Urinary bladder (tissue), 4 donors: ENCODE measurements around the gene MAP3K4. TPM values are rescaled to one million over a fixed set of nuclear protein-coding genes. Genes with fewer than 3 reads are reported as not detected.

Experiments used
- DNase-seq: peaks from one replicate; pipeline ENCODE4 v3.0.0-alpha.2; 2015; ENCODE audit errors: extremely low spot score
- H3K27ac ChIP-seq: one replicate; pipeline ENCODE4 v1.5.1; 2013; ENCODE audit warnings: low read depth, mild to moderate bottlenecking, moderate library complexity
- H3K36me3 ChIP-seq: one replicate; pipeline ENCODE4 v1.6.1; 2013; ENCODE audit warnings: mild to moderate bottlenecking, moderate library complexity; ENCODE audit not compliant: insufficient read depth
- H3K4me1 ChIP-seq: one replicate; pipeline ENCODE4 v1.6.1; 2013; ENCODE audit warnings: mild to moderate bottlenecking, moderate library complexity; ENCODE audit not compliant: insufficient read depth
- H3K4me3 ChIP-seq: one replicate; pipeline ENCODE4 v1.5.1; 2013; ENCODE audit warnings: low read depth, low read length
- WGBS: extraction: QIAGEN DNeasy Blood & Tissue Kit; methylation state at CpG from one replicate; pipeline ENCODE4 v1.1.7; 2013; 5-methylcytosine and 5-hydroxymethylcytosine counted together
- polyA plus RNA-seq: library from polyadenylated mRNA; stranded (reverse); fragments of 200-250 nt; gene quantifications from one replicate; pipeline ENCODE4 v1.2.3, GENCODE V29; 2013
- total RNA-seq: library from RNA; depleted of rRNA; stranded (reverse); fragments of >200 nt; gene quantifications from one replicate; pipeline ENCODE4 v1.2.3, GENCODE V29; 2014
- donor health status: healthy with polysubstance abuse.
- donor health status: healthy.

Gene MAP3K4
- total and polyA plus RNA-seq, 2 donors: 12.3 to 74.4 TPM

GRCh38 chr6:161128230-161128629 lies 136.7 kb downstream of the MAP3K4 start:
- Histone ChIP-seq H3K4me3 (no peak overlapping the region), H3K4me1 (no peaks in the 10 kb centered on the region), H3K27ac (no peak overlapping the region), H3K36me3 (no peaks in the 10 kb centered on the region)
- WGBS: 91% methylated on average over 2 of the region's 2 CpGs
- DNase-seq: no peak

GRCh38 chr6:161128680-161129196 lies 137.2 kb downstream of the MAP3K4 start:
- H3K4me1 ChIP-seq: no peaks in the 10 kb centered on the region
- no peaks in the 10 kb centered on the region for H3K36me3 ChIP-seq
- no peak overlapping the region for H3K27ac ChIP-seq
- H3K4me3 ChIP-seq: no peak overlapping the region
- WGBS: 93% methylated on average over 12 of the region's 12 CpGs
- no peak for DNase-seq

- DNase-seq: no peak
- H3K4me3 ChIP-seq: no peak overlapping the region
- H3K4me1 ChIP-seq: no peaks in the 10 kb centered on the region
- H3K36me3 ChIP-seq: no peaks in the 10 kb centered on the region
- WGBS: 86% methylated on average over 7 of the region's 7 CpGs
- no peak overlapping the region for H3K27ac ChIP-seq
Measured at GRCh38 chr6:161130541-161130940, 139.0 kb downstream of the MAP3K4 start.

GRCh38 chr6:161130967-161131766 lies 139.6 kb downstream of the MAP3K4 start:
- WGBS: 97% methylated on average over 3 of the region's 3 CpGs
- Histone ChIP-seq H3K4me1 (no peaks in the 10 kb centered on the region), H3K4me3 (no peak overlapping the region), H3K36me3 (no peaks in the 10 kb centered on the region), H3K27ac (no peak overlapping the region)
- no peak for DNase-seq

- no peak overlapping the region for H3K27ac ChIP-seq
- H3K4me1 ChIP-seq: no peaks in the 10 kb centered on the region
- DNase-seq: no peak
- H3K36me3 ChIP-seq: no peaks in the 10 kb centered on the region
- WGBS: 98% methylated on average over 11 of the region's 11 CpGs
- H3K4me3 ChIP-seq: no peak overlapping the region
Measured at GRCh38 chr6:161132384-161132783, 140.8 kb downstream of the MAP3K4 start.

GRCh38 chr6:161133963-161134362 lies 142.4 kb downstream of the MAP3K4 start:
- no peak overlapping the region for H3K27ac ChIP-seq
- H3K4me1 ChIP-seq: no peaks in the 10 kb centered on the region
- no peak for DNase-seq
- no peak overlapping the region for H3K4me3 ChIP-seq
- WGBS: 86% methylated on average over 9 of the region's 9 CpGs
- H3K36me3 ChIP-seq: no peaks in the 10 kb centered on the region

- DNase-seq: no peak
- H3K27ac ChIP-seq: no peak overlapping the region
- no peaks in the 10 kb centered on the region for H3K36me3 ChIP-seq
- H3K4me3 ChIP-seq: no peak overlapping the region
- no peaks in the 10 kb centered on the region for H3K4me1 ChIP-seq
- 94% methylated on average over 17 of the region's 17 CpGs for WGBS
Measured at GRCh38 chr6:161134550-161135298, 143.2 kb downstream of the MAP3K4 start.

- H3K36me3 ChIP-seq: no peaks in the 10 kb centered on the region
- H3K27ac ChIP-seq: no peak overlapping the region
- DNase-seq: no peak
- no peak overlapping the region for H3K4me3 ChIP-seq
- no peaks in the 10 kb centered on the region for H3K4me1 ChIP-seq
- 85% methylated on average over 23 of the region's 23 CpGs for whole genome bisulfite sequencing
Measured at GRCh38 chr6:161135695-161136591, 144.4 kb downstream of the MAP3K4 start.

- H3K4me3 ChIP-seq: no peak overlapping the region
- DNase-seq: no peak
- WGBS: 88% methylated on average over 11 of the region's 11 CpGs
- no peaks in the 10 kb centered on the region for H3K4me1 ChIP-seq
- H3K36me3 ChIP-seq: no peaks in the 10 kb centered on the region
- H3K27ac ChIP-seq: no peak overlapping the region
Measured at GRCh38 chr6:161136655-161137054, 145.1 kb downstream of the MAP3K4 start.

GRCh38 chr6:161137320-161137719 lies 145.8 kb downstream of the MAP3K4 start:
- 94% methylated on average over 11 of the region's 11 CpGs for WGBS
- no peak for DNase-seq
- Histone ChIP-seq H3K36me3 (no peaks in the 10 kb centered on the region), H3K27ac (no peak overlapping the region), H3K4me3 (no peak overlapping the region), H3K4me1 (no peaks in the 10 kb centered on the region)

- Histone ChIP-seq H3K36me3 (no peaks in the 10 kb centered on the region), H3K4me1 (no peaks in the 10 kb centered on the region), H3K27ac (peak overlapping the region; percentile 25), H3K4me3 (no peak overlapping the region)
- DNase-seq: peak; percentile 21
- 88% methylated on average over 12 of the region's 12 CpGs for WGBS
Measured at GRCh38 chr6:161137839-161138542, 146.4 kb downstream of the MAP3K4 start.

GRCh38 chr6:161138543-161139303 lies 147.2 kb downstream of the MAP3K4 start:
- Histone ChIP-seq H3K27ac (no peak overlapping the region), H3K36me3 (no peaks in the 10 kb centered on the region), H3K4me1 (no peaks in the 10 kb centered on the region), H3K4me3 (no peak overlapping the region)
- 93% methylated on average over 23 of the region's 23 CpGs for WGBS
- DNase-seq: no peak
